HepG2 (cell line): ENCODE results near the gene CPVL. TPM values are rescaled to one million over a fixed set of nuclear protein-coding genes. Genes with fewer than 3 reads are reported as not detected.

Source experiments
- ATAC-seq: fragments of 200-7000 bp; cut with Tn5 transposase; 3 replicates; pipeline ENCODE4 v1.9.1; 2020; ENCODE audit warnings: mild to moderate bottlenecking, moderate library complexity
- BruUV-seq: library from RNA; stranded (reverse); fragments of 400-500 nt; replicated peaks from 2 replicates; lab custom pipeline; 2021; lab: Mats Ljungman, UMichigan
- CTCF ChIA-PET: fragments of 300-600 bp; formaldehyde crosslinking; extraction: SDS; loops from one replicate; lab custom pipeline; 2021; ENCODE audit warnings: low total read pairs, inconsistent platforms, low intra/inter-chr PET ratio; lab: Yijun Ruan, JAX
- POLR2A ChIA-PET: fragments of 350-600 bp; sonication (Branson Sonifier 250); formaldehyde crosslinking; loops from one replicate; lab custom pipeline; 2020; ENCODE audit warnings: antibody characterized with exemption, inconsistent platforms; lab: Yijun Ruan, JAX
- DNase-seq: peaks from one replicate; pipeline ENCODE4 v3.0.0-alpha.2; 2015; ENCODE audit warnings: low spot score
- FAIRE-seq: peaks from 3 replicates; lab custom pipeline; 2011; peaks lifted over from hg19 to GRCh38; lab: Jason Lieb, UNC
- H2AFZ ChIP-seq: one replicate; pipeline ENCODE4 v1.6.1; 2011; ENCODE audit warnings: low read length, inconsistent platforms
- H3K27ac ChIP-seq: fragments of 300-600 bp; 3 replicates; pipeline ENCODE4 v1.8.0; 2011; ENCODE audit warnings: mixed run types, mild to moderate bottlenecking, mixed read lengths, low read length, inconsistent platforms; ENCODE audit not compliant: insufficient read depth; ENCODE audit errors: extremely low read length
- H3K27me3 ChIP-seq, 2 experiments: fragments of 200-600 bp in 1 of 2; 2 replicates in 1 of 2; 3 replicates in 1 of 2; pipeline versions ENCODE4 v1.6.0 to v1.8.0; 2011; ENCODE audit warnings: low read length in 2 of 2, mild to moderate bottlenecking in 2 of 2, moderate library complexity in 2 of 2, inconsistent platforms in 1 of 2; ENCODE audit not compliant: insufficient read depth in 2 of 2, control insufficient read depth in 1 of 2
- H3K36me3 ChIP-seq, 2 experiments: fragments of 200-600 bp in 1 of 2; replicated peaks in 1 of 2; 2 replicates in 1 of 2; 3 replicates in 1 of 2; pipeline versions ENCODE4 v1.5.1 to v1.8.0; 2011; ENCODE audit warnings: low read length in 2 of 2, inconsistent platforms in 1 of 2; ENCODE audit not compliant: insufficient read depth in 2 of 2, control insufficient read depth in 1 of 2
- H3K4me1 ChIP-seq: 2 replicates; pipeline ENCODE4 v1.5.1; 2012; ENCODE audit warnings: low read length, inconsistent platforms; ENCODE audit not compliant: insufficient read depth
- H3K4me2 ChIP-seq: 2 replicates; pipeline ENCODE4 v1.6.0; 2011; ENCODE audit warnings: low read depth, low read length, inconsistent platforms
- H3K4me3 ChIP-seq, 3 experiments: fragments of 200-600 bp in 1 of 3; sonication (generic), shearing (Covaris generic) in 1 of 3; replicated peaks in 1 of 3; 2 replicates each; pipeline ENCODE4 v1.5.1; 2011 to 2016; ENCODE audit warnings: low read length in 3 of 3, inconsistent platforms in 2 of 3, low read depth in 2 of 3, mild to moderate bottlenecking in 2 of 3, control low read depth in 1 of 3, mixed read lengths in 1 of 3; ENCODE audit not compliant: insufficient read depth in 1 of 3
- H3K79me2 ChIP-seq: one replicate; pipeline ENCODE4 v1.6.1; 2011; ENCODE audit warnings: low read length, inconsistent platforms; ENCODE audit not compliant: insufficient read depth
- H3K9ac ChIP-seq: 2 replicates; pipeline ENCODE4 v1.6.0; 2011; ENCODE audit warnings: mild to moderate bottlenecking, low read depth, low read length, inconsistent platforms; ENCODE audit not compliant: insufficient read depth
- H3K9me3 ChIP-seq: 2 replicates; pipeline ENCODE4 v1.5.1; 2012; ENCODE audit warnings: mild to moderate bottlenecking, low read length
- H4K20me1 ChIP-seq: 2 replicates; pipeline ENCODE4 v1.6.0; 2011; ENCODE audit warnings: inconsistent platforms, mild to moderate bottlenecking, low read length, moderate library complexity; ENCODE audit not compliant: insufficient read depth
- CAMTA2 ChIP-seq: sonication (generic); formaldehyde crosslinking; IDR thresholded peaks from 2 replicates; pipeline ENCODE4 v1.4.0; 2020; ENCODE audit warnings: mild to moderate bottlenecking, missing genetic modification reagents, borderline replicate concordance
- DDIT3 ChIP-seq: sonication (generic); formaldehyde crosslinking; IDR thresholded peaks from 2 replicates; pipeline ENCODE4 v1.4.0; 2020; ENCODE audit warnings: mild to moderate bottlenecking, missing genetic modification reagents
- ELF4 ChIP-seq: sonication (generic); formaldehyde crosslinking; IDR thresholded peaks from 2 replicates; pipeline ENCODE4 v1.5.0; 2020; ENCODE audit warnings: missing genetic modification reagents, mild to moderate bottlenecking, moderate library complexity, borderline replicate concordance
- NFIC ChIP-seq: IDR thresholded peaks from 2 replicates; pipeline ENCODE4 v1.6.1; 2012; ENCODE audit warnings: mild to moderate bottlenecking, low read length, inconsistent platforms
- ZFP91 ChIP-seq: sonication (generic); formaldehyde crosslinking; IDR thresholded peaks from 2 replicates; pipeline ENCODE4 v1.9.0; 2022; ENCODE audit warnings: missing genetic modification reagents, mild to moderate bottlenecking, borderline replicate concordance
- ZNF576 ChIP-seq: sonication (generic); formaldehyde crosslinking; IDR thresholded peaks from 2 replicates; pipeline ENCODE4 v1.4.0; 2020; ENCODE audit warnings: mild to moderate bottlenecking, missing genetic modification reagents
- ZNF772 ChIP-seq: sonication (generic); formaldehyde crosslinking; IDR thresholded peaks from 2 replicates; pipeline ENCODE4 v1.5.0; 2020; ENCODE audit warnings: mild to moderate bottlenecking, missing genetic modification reagents
- ZNF816 ChIP-seq: sonication (generic); formaldehyde crosslinking; IDR thresholded peaks from 2 replicates; pipeline ENCODE4 v1.8.0; 2022; ENCODE audit warnings: missing genetic modification reagents, mild to moderate bottlenecking, borderline replicate concordance
- WGBS: methylation state at CpG from one replicate; pipeline ENCODE4 v1.1.6; 2017; ENCODE audit warnings: low lambda C conversion rate; 5-methylcytosine and 5-hydroxymethylcytosine counted together
- in situ Hi-C: cut with HindIII; loops from 2 replicates; pipeline ENCODE4 v1.10.0; 2017; ENCODE audit warnings: low pct_unique_long_range_greater_than_20kb; ENCODE audit not compliant: extremely low pct_ligation_motif_present
- intact Hi-C: fragments of 100-400 bp; cut with micrococcal nuclease; formaldehyde crosslinking; loops from one replicate; pipeline ENCODE4 v1.10.0; 2022; ENCODE audit not compliant: unreplicated experiment
- polyA plus RNA-seq, 8 experiments: library from polyadenylated mRNA; depleted of rRNA in 3 of 8; stranded (reverse) in 7 of 8; unstranded in 1 of 8; fragments of >200 nt; fragmentation: Illumina TruSeq in 4 of 8; extraction: Trizol in 4 of 8; gene quantifications; 2 replicates each; pipeline versions ENCODE4 v1.2.1 to v1.2.3, GENCODE V29; 2011 to 2016; ENCODE audit warnings: low read depth in 4 of 8, missing spikeins in 1 of 8, mixed read lengths in 1 of 8; ENCODE audit not compliant: insufficient read depth in 1 of 8
- total RNA-seq, 5 experiments: library from RNA; depleted of rRNA; stranded (reverse); fragments of >200 nt; fragmentation: Illumina TruSeq; extraction: Trizol; gene quantifications; 2 replicates each; pipeline ENCODE4 v1.2.3, GENCODE V29; 2016; ENCODE audit warnings: low read depth in 1 of 5

CPVL gene
- total and polyA plus RNA-seq, 2 of the 13 experiments (the other 11 are each of a cell fraction or from before 2014, with no cell fraction given): 59.2 to 294 TPM

GRCh38 chr7:29139796-29140195 lies 6.5 kb downstream of the CPVL start:
- BruUV-seq: no TSS peak
- 93% methylated on average over 4 of the region's 4 CpGs for WGBS
- Histone ChIP-seq H3K9ac (no peak overlapping the region), H3K36me3 (no peaks in the 10 kb centered on the region), H2AFZ (no peak overlapping the region), H3K4me2 (no peak overlapping the region), H4K20me1 (no peaks in the 10 kb centered on the region), H3K4me1 (peaks cover 69% of the 10 kb centered on the region)
- POLR2A ChIA-PET: no interaction called here
- intact Hi-C loops: no loop called here
- TF ChIP-seq ELF4 (CRISPR knock-in tag): no peak
- TF ChIP-seq ZFP91 (CRISPR knock-in tag): no peak
- no peak for TF ChIP-seq DDIT3 (CRISPR knock-in tag)
- no peak for TF ChIP-seq NFIC
- TF ChIP-seq ZNF576 (CRISPR knock-in tag): no peak
- no peak for TF ChIP-seq CAMTA2 (CRISPR knock-in tag)
- no peak for TF ChIP-seq ZNF772 (CRISPR knock-in tag)
- TF ChIP-seq ZNF816 (CRISPR knock-in tag): no peak
- TF ChIP-seq, all 625 proteins: peak for 0
- ATAC-seq (no peak), DNase-seq (no peak), FAIRE-seq (no peak)
- Histone ChIP-seq H3K9me3 (no peaks in the 10 kb centered on the region), H3K4me3 (no peak overlapping the region), H3K27me3 (no peaks in the 10 kb centered on the region), H3K79me2 (peaks cover 21% of the 10 kb centered on the region), H3K27ac (no peak overlapping the region)
- in situ Hi-C loops: no loop called here
- CTCF ChIA-PET: no interaction called here
